Kidney glomerular epithelial cell (primary cell): Measurements from ENCODE around the gene SULF2.

Source experiments
- DNase-seq: peaks from one replicate; lab custom pipeline; 2025; lab: John Stamatoyannopoulos, UW

Gene SULF2

GRCh38 chr20:47760686-47761481 is 24.4 kb downstream of the SULF2 start:
- no peak for DNase-seq

GRCh38 chr20:47758517-47759450 is 26.5 kb downstream of the SULF2 start:
- DNase-seq = no peak

GRCh38 chr20:47757145-47758035 is 27.9 kb downstream of the SULF2 start:
- DNase-seq = no peak

GRCh38 chr20:47754946-47755652 is 30.2 kb downstream of the SULF2 start:
- DNase-seq = no peak

- no peak for DNase-seq
These were observed 30.9 kb downstream of the SULF2 start for GRCh38 chr20:47754388-47754715.

GRCh38 chr20:47753576-47754387 is 31.5 kb downstream of the SULF2 start:
- DNase-seq = no peak

GRCh38 chr20:47751449-47751848 is 33.8 kb downstream of the SULF2 start:
- no peak for DNase-seq

GRCh38 chr20:47749339-47749738 is 35.9 kb downstream of the SULF2 start:
- DNase-seq = no peak

GRCh38 chr20:47748823-47749222 is 36.5 kb downstream of the SULF2 start:
- no peak for DNase-seq

- DNase-seq = no peak
These were observed 37.2 kb downstream of the SULF2 start for GRCh38 chr20:47748069-47748468.

GRCh38 chr20:47747669-47748031 is 37.6 kb downstream of the SULF2 start:
- no peak for DNase-seq

GRCh38 chr20:47744803-47745202 is 40.5 kb downstream of the SULF2 start:
- DNase-seq = no peak

GRCh38 chr20:47743671-47744070 is 41.6 kb downstream of the SULF2 start:
- DNase-seq = no peak

GRCh38 chr20:47741669-47742608 is 43.3 kb downstream of the SULF2 start:
- no peak for DNase-seq

GRCh38 chr20:47740862-47741184 is 44.5 kb downstream of the SULF2 start:
- no peak for DNase-seq

GRCh38 chr20:47740121-47740861 is 45.0 kb downstream of the SULF2 start:
- no peak for DNase-seq

- DNase-seq = no peak
These were observed 47.4 kb downstream of the SULF2 start for GRCh38 chr20:47737923-47738322.

- DNase-seq = no peak
These were observed 48.6 kb downstream of the SULF2 start for GRCh38 chr20:47736570-47737152.
